GM21423 (cell line): ENCODE measurements around the gene MRPL27.

Experiments used
- ATAC-seq: cut with Tn5 transposase; IDR thresholded peaks from one replicate; pipeline ENCODE4 v1.9.1; 2021; ENCODE audit warnings: mild to moderate bottlenecking, moderate library complexity; ENCODE audit not compliant: unreplicated experiment

Gene MRPL27

GRCh38 chr17:50319306-50320004, 53.5 kb downstream of the MRPL27 start:
- ATAC-seq, result no peak

- ATAC-seq, result no peak
These were observed 54.3 kb downstream of the MRPL27 start for GRCh38 chr17:50318501-50319285.
